ENCODE results near the gene CYB5RL.
A peak's percentile ranks its signal among the peaks of the same experiment; 100 is the strongest.
"Not testable (repeated sequence)": the region's sequence is repeated elsewhere in the genome, so short reads cannot be mapped to it uniquely, and the experiment has no call there.

Gene CYB5RL

DNA sequence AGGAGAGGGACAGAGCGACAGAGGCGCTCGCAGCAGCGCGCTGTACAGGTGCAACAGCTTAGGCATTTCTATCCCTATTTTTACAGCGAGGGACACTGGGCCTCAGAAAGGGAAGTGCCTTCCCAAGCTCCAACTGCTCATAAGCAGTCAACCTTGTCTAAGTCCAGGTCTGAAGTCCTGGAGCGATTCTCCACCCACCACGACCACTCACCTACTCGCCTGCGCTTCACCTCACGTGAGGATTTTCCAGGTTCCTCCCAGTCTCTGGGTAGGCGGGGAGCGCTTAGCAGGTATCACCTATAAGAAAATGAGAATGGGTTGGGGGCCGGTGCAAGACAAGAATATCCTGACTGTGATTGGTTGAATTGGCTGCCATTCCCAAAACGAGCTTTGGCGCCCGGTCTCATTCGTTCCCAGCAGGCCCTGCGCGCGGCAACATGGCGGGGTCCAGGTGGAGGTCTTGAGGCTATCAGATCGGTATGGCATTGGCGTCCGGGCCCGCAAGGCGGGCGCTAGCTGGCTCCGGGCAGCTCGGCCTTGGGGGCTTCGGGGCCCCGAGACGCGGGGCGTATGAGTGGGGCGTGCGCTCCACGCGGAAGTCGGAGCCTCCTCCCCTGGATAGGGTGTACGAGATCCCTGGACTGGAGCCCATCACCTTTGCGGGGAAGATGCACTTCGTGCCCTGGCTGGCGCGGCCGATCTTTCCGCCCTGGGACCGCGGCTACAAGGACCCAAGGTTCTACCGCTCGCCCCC, at the start of gene CYB5RL, which contains the start of gene MRPL37:
Gene CYB5RL, minus strand, starts transcription at position 266 of the 754 bp plus-strand sequence. CDS start 4,414 bp downstream, outside the sequence.
Gene MRPL37, plus strand, starts transcription at position 403 of the 754 bp plus-strand sequence. Its CDS starts 77 bp downstream, at position 480.
- peak; percentile 97 for DNase-seq

DNA sequence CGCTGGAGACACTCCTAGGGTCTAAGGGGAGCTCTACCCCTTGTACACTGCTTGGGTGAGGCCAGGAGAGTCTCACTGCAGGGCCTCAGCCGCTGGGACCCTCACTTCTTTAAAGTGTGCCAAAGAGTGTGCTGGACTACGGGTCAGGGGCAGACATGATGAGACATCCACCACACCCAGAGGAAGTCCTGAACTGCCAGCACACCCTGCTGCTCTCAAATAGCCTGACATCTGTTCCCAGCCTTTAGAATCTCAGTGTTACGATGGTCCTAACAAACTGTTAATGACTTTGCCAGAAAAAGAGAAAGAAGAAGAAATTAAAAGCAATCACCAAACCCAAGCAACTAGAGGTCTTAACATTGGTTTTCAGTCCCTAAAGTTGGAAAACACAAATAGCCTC, 49.1 kb upstream of the CYB5RL start:
- DNase-seq, result no peak

- no peak for DNase-seq
These were observed 48.2 kb upstream of the CYB5RL start for GRCh38 chr1:54247863-54248515.

GRCh38 chr1:54246116-54246721, 46.4 kb upstream of the CYB5RL start:
- no peak for DNase-seq

DNA sequence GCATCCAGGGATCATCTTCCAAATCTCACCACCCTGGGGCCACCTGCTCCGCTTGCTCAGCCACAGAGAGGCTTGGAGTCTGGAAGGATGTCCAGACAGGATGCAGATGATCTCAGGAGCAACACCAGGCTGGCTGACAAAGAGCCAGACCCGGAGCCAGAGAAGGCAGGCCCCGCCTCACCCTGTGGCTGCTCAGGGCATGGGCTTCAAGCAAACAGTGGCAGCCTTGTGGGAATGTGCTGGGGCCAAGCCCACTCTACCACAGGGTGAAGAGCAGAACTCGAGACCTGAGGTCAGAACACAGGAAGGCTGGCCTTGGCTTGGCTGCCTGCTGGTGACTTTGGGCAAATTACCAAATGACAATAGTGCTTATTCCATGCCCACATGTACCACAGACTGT, 45.7 kb upstream of the CYB5RL start:
- DNase-seq, result no peak

- DNase-seq, result no peak
These were observed 44.8 kb upstream of the CYB5RL start for GRCh38 chr1:54244655-54245054.

DNA sequence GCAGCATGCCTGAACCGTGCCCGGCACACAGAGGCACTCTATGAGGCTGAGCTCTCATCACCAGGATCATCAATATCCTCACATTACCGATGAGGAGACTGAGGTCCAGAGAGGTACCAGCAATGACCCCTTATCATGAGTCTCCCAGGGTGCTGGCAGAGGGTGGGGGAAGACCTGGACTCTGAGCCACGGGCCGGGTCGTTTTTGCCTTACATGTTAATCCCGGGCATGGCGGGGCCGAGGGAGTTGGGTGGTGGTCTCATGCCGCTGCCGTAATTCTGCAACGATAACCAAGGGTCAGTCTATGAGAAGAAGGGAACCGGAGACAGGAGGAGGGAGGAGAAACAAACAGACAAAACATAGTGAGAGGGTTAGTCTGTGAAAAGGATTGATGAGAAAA, 43.2 kb upstream of the CYB5RL start:
- no peak for DNase-seq

DNA sequence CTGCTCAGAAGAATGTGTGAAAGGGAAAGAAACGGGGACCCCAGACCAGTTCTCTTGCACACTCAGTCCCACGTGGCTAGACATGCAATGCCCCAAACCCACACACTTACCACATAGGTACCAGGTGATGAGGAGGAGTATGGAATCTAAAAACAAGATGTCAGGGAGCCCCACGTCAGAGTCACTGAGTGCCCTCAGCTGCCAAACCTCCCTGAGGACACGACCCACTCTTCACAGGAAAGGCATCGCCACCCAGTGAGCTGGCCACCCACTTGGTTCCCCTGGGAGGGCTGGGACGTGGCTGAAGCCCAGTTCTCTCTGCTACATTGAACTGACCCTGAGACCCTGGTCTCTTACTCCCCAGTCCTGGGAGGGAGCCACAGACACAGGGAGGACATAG, 41.5 kb upstream of the CYB5RL start:
- no peak for DNase-seq

- no peak for DNase-seq
These were observed 41.0 kb upstream of the CYB5RL start for GRCh38 chr1:54240741-54241335.

DNA sequence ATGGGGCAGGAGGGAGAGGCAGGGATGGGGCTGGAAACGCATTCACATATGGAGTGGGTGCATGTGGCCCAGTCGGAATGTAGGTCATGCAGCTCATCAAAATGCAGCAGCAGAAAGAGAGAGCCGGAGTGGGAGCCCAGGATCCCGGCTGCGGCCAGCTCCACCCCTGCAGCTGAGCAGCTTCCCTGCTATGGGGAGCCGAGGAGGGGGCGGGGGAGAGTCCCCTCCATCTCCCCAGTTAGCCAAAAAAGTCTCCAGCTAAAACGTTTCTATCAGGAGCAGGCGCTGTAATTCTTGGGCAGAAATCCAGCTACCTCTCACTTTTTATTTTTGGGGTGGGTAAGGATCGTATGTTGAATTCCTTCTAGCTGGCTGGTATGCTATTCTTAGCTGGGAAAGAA, 39.8 kb upstream of the CYB5RL start:
- DNase-seq, result no peak

DNA sequence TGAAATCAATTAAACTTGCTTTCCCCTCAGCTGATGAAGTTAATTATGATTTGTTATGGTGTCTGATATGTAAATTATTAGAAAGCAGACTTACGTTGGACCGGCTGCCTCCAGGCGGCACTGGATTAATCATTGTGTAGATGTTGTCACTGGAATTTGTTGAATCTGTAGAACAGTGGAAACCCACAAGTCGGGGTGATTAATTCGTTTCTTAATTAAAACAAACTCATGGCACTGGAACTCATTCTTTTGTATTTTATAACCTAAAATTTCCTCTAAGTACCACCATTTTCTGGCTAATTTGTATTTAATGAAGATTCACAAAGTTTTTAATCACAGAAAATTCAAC, 39.2 kb upstream of the CYB5RL start:
- no peak for DNase-seq

- DNase-seq, result no peak
These were observed 38.7 kb upstream of the CYB5RL start for GRCh38 chr1:54238353-54239034.

DNA sequence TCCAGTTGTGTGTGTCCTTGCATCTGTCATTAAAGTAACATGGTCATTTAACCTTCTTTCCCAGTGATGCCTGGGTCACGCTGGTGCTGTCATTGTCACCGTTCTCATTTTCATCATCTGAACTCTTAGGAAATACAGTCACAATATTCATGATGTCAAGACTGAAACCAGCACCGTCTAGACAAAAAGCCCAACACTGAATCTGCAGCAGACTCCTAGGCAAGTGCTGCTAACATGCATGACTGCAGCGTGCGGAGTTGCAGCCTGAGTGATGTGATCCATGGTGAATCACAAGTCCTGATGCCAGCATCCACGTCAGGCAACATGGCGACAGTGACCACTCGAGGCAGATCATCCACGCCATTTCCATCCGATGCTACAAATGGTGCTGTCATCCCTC, 37.8 kb upstream of the CYB5RL start:
- no peak for DNase-seq

- DNase-seq, result no peak
These were observed 34.5 kb upstream of the CYB5RL start for GRCh38 chr1:54234284-54234683.

- not testable (repeated sequence) for DNase-seq
These were observed 33.4 kb upstream of the CYB5RL start for GRCh38 chr1:54233196-54233595.

DNA sequence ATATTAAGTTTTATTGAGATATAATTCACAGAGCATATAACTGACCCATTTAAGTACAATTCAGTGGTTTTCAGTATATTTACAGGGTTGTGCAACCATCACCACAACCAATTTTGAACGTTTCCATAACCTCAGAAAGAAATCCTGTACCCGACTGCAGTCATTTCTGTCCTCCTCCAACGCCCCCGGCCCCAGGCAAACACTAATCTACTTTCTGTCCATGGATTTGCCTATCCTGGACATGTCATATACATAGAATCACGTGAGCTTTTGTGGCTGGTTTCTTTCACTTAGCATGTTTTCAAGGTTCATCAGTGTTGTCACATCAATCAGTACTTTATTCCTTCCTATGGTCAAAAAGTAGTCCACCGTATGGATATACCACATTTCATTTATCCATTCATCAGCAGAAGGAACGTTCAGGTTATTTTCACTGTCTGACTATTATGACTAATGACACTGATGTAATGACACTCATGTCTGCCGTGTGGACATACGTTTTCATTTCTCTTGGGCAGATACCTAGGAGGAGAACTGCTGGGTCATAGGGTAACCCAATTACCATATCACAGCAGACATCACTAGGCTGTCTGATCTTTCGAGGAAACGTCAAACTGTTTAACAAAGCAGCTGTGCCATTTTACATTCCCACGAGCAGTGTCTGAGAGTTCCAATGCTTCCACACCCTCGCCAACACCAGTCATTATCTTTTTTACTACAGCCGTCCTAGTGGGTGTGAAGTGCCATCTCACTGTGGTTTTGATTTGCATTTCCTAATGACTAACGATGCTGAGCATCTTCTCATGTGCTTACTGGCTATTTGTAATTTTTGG, 30.9 kb upstream of the CYB5RL start:
- peak; percentile 65 for DNase-seq

GRCh38 chr1:54229281-54229891, 29.6 kb upstream of the CYB5RL start:
- DNase-seq, result peak; percentile 62

DNA sequence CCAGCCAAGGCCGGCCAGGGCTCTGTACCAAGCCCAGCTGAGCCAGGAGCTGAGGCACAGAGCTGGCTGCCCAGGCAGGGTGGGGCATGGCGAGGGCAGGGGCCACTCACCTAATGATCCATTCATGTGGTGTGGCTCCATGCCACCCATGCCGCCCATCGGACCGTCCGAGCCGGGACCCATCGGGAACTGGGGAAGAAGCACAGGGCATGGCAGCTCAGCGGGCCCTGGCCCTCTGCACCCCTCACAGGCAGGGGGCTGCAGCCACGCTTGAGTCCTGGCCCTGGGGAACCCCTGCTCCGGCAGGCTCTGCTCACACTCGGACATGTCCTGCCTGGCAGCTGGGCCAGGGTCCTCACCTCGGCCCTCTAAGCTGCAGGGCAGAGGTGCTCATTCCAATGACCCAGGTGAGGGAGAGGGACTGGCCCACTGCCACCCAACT, 28.8 kb upstream of the CYB5RL start:
- DNase-seq, result no peak

DNA sequence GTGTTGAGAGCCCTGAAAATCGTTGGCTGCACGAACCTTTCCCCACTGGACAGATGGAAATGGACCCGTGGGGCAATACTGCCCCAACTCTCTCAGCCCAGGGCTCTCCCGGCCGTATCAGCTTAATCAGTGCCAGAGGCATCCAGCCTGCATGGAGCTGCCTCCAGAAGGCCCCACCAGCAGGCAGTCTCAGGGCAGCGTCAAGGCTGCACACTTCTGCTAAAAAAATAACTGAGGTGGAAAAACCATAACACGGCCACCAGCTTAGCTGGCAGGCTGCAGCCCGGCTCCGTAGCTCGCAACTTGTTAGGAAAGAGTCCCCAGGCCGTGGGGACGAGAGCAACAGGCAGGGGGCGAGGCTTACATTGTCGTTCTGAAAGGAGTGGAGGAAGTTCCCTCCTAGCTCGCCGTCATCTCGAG, 28.1 kb upstream of the CYB5RL start:
- DNase-seq, result no peak

DNA sequence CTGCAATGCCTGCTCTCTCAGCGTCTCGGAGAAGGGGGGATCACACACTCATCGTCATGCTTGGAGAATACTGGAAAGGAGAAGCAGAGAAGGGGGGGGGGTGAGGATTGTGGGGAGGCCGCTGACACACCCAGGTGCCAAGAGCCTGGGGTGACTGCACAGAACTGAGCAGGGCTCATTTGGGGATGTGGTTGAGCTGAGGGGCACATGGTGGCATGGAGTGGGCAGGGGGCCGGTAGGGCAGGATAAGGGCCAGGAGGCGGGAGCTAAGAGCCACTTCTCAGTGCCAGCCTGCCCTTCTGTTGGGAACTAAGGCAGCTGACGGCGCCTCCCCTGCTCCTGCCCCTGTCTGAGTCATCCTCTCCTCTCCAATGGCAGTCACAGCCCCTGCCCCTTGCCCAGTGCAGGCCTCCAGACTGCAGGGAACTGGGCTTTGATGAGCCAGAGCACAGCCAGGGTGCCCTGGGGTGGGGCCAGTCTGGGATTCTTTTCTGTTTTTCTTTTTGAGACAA, 27.3 kb upstream of the CYB5RL start:
- no peak for DNase-seq

- no peak for DNase-seq
These were observed 26.2 kb upstream of the CYB5RL start for GRCh38 chr1:54225986-54226559.
